ENCODE data around the gene OR51T1.

DNA sequence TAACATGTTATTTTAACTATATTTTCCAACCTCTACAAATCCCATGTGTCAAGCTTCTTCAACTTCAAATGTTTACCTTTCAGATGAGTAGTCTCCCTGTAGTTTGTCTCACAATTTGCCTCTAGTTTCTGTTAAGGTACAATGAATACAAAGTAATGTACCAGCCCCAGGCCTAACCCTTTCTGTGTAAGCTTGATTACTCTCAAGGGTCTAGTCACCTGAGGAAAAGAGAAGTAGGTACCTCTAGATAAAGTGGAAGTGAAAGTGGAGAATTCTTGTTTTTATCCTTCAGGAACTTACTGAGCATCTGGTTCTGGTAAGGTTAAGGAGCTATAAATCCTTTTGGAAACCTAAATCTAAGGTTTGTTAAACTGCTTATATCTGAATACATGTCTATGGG is 21.8 kb downstream of the OR51T1 start, which contains the start of gene OR51A7:
- TF ChIP-seq CTCF (IDR thresholded peaks at IDR 0.05; ENCODE audit: low read depth, low read length, poor library complexity, severe bottlenecking) (no peak), EZH2phosphoT487 (IDR thresholded peaks at IDR 0.05; ENCODE audit: borderline replicate concordance, low read length) (no peak)
